Mesothelial cell of epicardium (in vitro differentiated cells): ENCODE results near the gene ANKRD65. TPM values are rescaled to one million over a fixed set of nuclear protein-coding genes. Genes with fewer than 3 reads are reported as not detected.
A peak's percentile ranks its signal among the peaks of the same experiment; 100 is the strongest.

Source experiments
- DNase-seq, 2 experiments: peaks; one replicate each; pipeline ENCODE4 v3.0.0; 2021; ENCODE audit warnings: low spot score in 2 of 2; ENCODE audit not compliant: unreplicated experiment in 2 of 2
- H3K27ac Mint-ChIP-seq: 2 replicates; pipeline ENCODE4 v1.8.0; 2021; ENCODE audit warnings: mixed read lengths
- H3K27me3 Mint-ChIP-seq: 2 replicates; pipeline ENCODE4 v1.8.0; 2021; ENCODE audit warnings: low read depth, mixed read lengths
- H3K36me3 Mint-ChIP-seq: 2 replicates; pipeline ENCODE4 v1.8.0; 2021; ENCODE audit warnings: mixed read lengths
- H3K4me1 Mint-ChIP-seq: 2 replicates; pipeline ENCODE4 v1.8.0; 2021; ENCODE audit warnings: mixed read lengths
- H3K4me3 Mint-ChIP-seq: 2 replicates; pipeline ENCODE4 v1.8.0; 2021; ENCODE audit warnings: mild to moderate bottlenecking, moderate library complexity, mixed read lengths
- H3K9me3 Mint-ChIP-seq: 2 replicates; pipeline ENCODE4 v1.8.0; 2021; ENCODE audit warnings: mixed read lengths
- CTCF ChIP-seq: fragments of 200-600 bp; sonication (generic); IDR thresholded peaks from one replicate; pipeline ENCODE4 v1.5.0; 2021; ENCODE audit warnings: antibody characterized with exemption; ENCODE audit not compliant: unreplicated experiment
- total RNA-seq: library from RNA; stranded (reverse); gene quantifications from 3 replicates; pipeline ENCODE4 v1.2.1, GENCODE V29; 2021

ANKRD65 gene
- total RNA-seq, 1 donor from 2014 or later = 12.3 TPM

GRCh38 chr1:1422465-1423244 is 1.6 kb upstream of the ANKRD65 start:
- no peak for TF ChIP-seq CTCF
- Mint-ChIP-seq H3K4me1 (peaks cover 39% of the 10 kb centered on the region), H3K4me3 (no peak overlapping the region), H3K9me3 (no peaks in the 10 kb centered on the region), H3K36me3 (no peaks in the 10 kb centered on the region), H3K27ac (peak overlapping the region; percentile 96), H3K27me3 (no peaks in the 10 kb centered on the region)
- peak in 1 of 2 experiments; percentile 50 for DNase-seq

- no peaks in the 10 kb centered on the region for H3K9me3 Mint-ChIP-seq
- H3K27ac Mint-ChIP-seq = peak overlapping the region; percentile 96
- no peaks in the 10 kb centered on the region for H3K27me3 Mint-ChIP-seq
- H3K4me3 Mint-ChIP-seq = no peak overlapping the region
- no peak for DNase-seq
- H3K4me1 Mint-ChIP-seq = peaks cover 45% of the 10 kb centered on the region
- TF ChIP-seq CTCF = no peak
- H3K36me3 Mint-ChIP-seq = no peaks in the 10 kb centered on the region
Observed at GRCh38 chr1:1421907-1422464, 910 bp upstream of the ANKRD65 start.

GRCh38 chr1:1420654-1421141 is 378 bp downstream of the ANKRD65 start:
- Mint-ChIP-seq H3K9me3 (no peaks in the 10 kb centered on the region), H3K36me3 (no peaks in the 10 kb centered on the region), H3K4me1 (peaks cover 39% of the 10 kb centered on the region), H3K27ac (peak overlapping the region; percentile 82), H3K4me3 (peak overlapping the region; percentile 49), H3K27me3 (no peaks in the 10 kb centered on the region)
- DNase-seq = no peak
- TF ChIP-seq CTCF = no peak

GRCh38 chr1:1419813-1420653 is 1.0 kb downstream of the ANKRD65 start:
- no peak for TF ChIP-seq CTCF
- no peaks in the 10 kb centered on the region for H3K36me3 Mint-ChIP-seq
- DNase-seq = no peak
- H3K4me3 Mint-ChIP-seq = no peak overlapping the region
- peaks cover 35% of the 10 kb centered on the region for H3K4me1 Mint-ChIP-seq
- no peaks in the 10 kb centered on the region for H3K9me3 Mint-ChIP-seq
- H3K27me3 Mint-ChIP-seq = no peaks in the 10 kb centered on the region
- peak overlapping the region; percentile 60 for H3K27ac Mint-ChIP-seq

GRCh38 chr1:1419363-1419812 is 1.7 kb downstream of the ANKRD65 start:
- Mint-ChIP-seq H3K27ac (peak overlapping the region; percentile 60), H3K9me3 (no peaks in the 10 kb centered on the region), H3K4me1 (peaks cover 30% of the 10 kb centered on the region), H3K27me3 (no peaks in the 10 kb centered on the region), H3K36me3 (no peaks in the 10 kb centered on the region), H3K4me3 (peak overlapping the region; percentile 20)
- TF ChIP-seq CTCF = no peak
- no peak for DNase-seq
